Pons (tissue), 1 donor: ENCODE data around the gene ABCB6.

Experiments used
- DNase-seq: peaks from one replicate; pipeline ENCODE4 v3.0.0-alpha.2; 2016; ENCODE audit warnings: low spot score

ABCB6 gene

DNA sequence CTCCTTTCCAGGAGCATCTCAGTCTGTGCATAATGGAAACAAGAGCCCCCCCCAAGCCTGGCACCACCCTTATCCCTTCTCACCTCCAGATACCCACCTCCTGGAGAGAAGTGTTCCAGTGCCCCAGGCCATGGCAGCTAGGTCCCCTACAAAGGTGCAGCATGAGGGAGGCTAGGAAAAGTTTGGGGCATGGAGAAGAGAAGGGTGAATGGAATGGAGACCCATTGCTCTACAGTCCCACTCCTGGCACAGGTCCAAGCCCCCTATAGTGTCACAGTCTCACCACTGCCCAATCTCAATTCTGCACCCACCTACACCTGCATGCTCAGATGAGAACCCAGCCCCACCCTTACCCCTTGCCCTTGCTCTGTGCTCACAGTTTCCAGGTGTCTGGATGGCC lies 49.8 kb downstream of the ABCB6 start:
- DNase-seq = no peak

DNA sequence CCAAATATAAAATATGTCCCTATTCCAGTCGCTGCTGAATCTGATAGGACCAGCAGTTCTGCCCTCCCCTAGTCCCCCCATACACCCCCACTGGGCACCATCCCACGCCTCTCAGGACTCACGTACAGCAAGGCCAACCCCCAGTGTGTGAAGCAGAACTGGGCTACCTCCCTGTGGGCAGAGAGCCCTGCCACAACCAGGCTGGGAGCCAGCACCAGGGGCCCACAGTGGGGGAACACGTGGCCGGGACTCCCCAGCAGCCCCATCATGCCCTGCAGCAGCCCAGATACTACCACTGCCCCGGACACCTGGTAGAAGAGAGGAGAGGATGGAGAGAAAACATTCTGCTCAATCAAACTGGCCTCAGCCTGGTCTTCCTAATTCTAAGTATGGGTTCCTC lies 50.2 kb downstream of the ABCB6 start:
- no peak for DNase-seq

DNA sequence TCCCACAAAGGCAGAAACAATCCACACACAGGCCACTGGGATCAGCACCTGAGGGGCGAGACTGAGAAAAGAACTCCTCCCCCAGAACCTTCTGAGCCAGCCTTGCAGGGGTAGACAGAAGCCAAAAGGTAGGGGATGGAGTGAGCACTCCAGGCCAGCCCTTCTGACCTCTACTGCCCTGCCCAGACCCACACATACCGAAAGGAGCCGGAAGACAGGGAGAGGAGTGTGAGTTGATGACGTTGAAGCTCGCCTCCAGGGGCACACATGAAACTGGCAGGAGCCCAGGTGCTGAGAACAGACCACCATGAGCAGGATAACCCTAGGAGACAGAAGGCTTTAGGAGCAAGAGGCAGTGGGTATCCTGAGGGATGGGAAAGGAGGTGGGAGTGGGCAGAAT lies 50.8 kb downstream of the ABCB6 start:
- no peak for DNase-seq

DNA sequence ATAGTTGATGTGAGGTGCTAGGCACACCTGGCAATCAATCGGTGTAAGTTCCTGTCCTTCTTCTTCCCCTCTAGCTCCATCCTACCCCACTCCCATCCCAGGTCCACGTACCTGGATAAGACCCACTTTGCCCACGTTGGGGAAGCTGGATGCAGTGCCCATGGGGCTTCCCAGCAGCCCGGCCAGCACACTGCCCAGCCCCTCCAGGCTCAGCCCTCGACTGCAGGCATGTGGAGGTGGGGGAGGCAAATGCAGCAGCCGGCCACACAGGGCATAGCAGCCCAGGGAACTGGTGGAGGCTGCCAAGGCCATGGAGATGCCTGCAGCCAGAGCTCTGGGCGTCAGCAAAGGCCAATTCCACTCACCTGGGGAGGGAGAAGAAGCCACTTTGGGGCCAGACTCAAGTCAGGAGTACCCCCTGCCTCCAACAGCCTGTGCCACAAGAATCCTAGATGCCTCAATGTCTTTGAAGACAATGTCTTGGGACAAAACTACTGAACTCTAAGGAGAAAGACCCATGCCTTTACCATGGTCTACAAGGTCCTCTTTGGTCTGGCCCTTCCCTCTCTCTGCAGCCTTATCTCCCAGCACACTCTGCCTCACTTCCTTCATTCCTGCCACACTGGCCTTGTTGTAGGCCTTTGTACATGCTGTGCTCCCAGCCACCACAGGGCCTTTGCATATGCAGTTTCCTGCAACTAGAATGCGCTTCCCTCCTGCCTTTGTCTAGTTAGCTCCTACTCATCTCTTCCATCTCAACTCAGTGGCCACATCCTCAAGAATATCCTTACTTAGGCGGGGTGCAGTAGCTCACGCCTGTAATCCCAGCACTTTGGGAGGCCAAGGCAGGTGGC lies 53.5 kb downstream of the ABCB6 start:
- no peak for DNase-seq

DNA sequence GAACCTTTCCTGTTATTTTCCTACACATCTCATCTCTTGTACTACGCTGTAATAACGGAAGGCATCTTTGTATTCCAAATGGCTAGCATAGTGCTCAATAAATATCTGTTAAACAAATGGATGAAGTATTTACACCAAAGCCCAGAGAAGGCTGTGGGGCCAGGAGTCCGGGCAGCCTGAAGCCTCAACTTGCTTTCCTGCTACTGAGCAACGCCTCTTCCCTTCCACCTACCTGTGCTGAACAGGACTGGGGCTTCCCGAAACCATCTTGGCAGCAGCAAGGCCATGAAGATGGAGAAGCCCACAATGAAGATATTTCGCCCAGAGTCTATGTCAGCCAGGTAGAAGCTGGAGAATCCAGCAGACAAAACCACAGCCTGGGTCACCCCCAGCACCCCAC lies 55.6 kb downstream of the ABCB6 start:
- no peak for DNase-seq

DNA sequence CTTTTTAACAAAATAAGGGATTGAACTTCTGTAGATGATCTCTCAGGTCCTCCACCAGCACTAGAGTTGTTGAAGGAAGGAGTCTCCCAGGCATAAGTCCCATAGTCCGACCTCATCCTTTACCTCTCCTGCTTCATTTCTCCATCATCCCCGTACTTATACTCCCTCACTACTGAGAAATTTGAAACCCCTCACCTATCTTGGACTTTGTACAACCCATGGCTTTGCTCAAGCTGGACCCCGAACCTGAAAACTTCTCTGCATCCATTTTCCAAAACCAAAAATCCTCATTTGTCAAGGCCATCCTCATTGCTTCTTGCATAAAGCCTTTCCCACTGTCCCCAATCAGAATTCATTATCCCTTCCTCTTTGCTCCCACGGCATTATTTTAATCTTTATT lies 57.7 kb downstream of the ABCB6 start:
- DNase-seq = no peak

DNA sequence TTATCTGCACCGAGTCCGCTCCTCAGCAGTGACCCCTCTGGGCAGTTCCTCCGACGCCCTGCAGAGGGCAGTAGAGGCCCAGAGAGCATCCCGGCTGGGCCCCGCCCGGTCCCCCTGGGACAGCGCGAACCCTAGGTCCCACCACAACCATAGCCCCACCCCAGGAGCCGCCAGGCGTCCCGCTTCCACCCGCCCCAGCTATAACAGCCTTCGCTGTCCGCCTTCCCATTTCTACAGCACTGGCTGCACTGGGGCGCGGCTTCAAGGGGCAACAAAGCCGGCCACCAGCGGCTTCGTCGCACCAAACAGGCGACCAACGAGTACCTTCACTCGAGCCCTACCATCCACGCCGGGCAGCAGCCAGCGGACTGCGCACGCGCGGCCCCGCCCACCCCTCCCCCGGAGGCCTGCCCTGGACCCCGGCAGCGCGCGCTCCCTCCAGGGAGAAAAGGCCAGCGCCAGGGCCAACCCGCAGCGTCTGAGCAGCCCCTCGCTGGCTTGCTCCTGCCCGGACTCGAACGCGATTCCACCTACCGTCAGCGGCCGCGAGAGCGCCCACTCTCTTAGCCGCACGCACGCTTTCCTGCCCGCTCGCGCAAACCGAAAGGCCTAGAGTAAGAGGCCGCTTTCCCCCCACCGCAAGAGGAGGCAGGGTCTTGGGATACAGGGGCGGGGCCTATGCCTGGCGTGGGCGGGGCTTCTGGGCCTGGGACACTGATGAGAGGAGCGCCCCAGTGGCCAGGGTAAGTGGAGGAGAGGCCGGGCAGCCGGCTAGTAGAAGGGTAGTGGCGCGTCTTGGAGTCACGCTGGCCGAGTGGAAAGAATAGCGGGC lies 58.4 kb downstream of the ABCB6 start, which contains the start of gene NHEJ1:
NHEJ1 (minus strand) TSS at position 630 of the 832 bp plus-strand sequence. CDS start 2,453 bp downstream, outside the sequence.
- peak; percentile 95 for DNase-seq
